K562 (cell line): ENCODE results near the gene HCN1. TPM values are rescaled to one million over a fixed set of nuclear protein-coding genes. Genes with fewer than 3 reads are reported as not detected.

Source experiments
- ATAC-seq: fragments of 200-7000 bp; cut with Tn5 transposase; 3 replicates; pipeline ENCODE4 v1.9.1; 2020; ENCODE audit warnings: moderate library complexity
- BruUV-seq: library from RNA; stranded (reverse); fragments of 400-500 nt; replicated peaks from 2 replicates; lab custom pipeline; 2021; lab: Mats Ljungman, UMichigan
- CTCF ChIA-PET: fragments of 300-600 bp; formaldehyde crosslinking; extraction: SDS; loops from one replicate; lab custom pipeline; 2021; ENCODE audit warnings: low intra/inter-chr PET ratio; lab: Yijun Ruan, JAX
- POLR2A ChIA-PET: fragments of 300-600, 350-650 bp; sonication (Branson Sonifier 250); formaldehyde crosslinking; extraction: SDS; loops from one replicate; lab custom pipeline; 2021; ENCODE audit warnings: antibody characterized with exemption, inconsistent platforms; lab: Yijun Ruan, JAX
- DNase-seq, 4 experiments: peaks; one replicate each; pipeline versions ENCODE4 v3.0.0 to v3.0.0-alpha.2; 2011 to 2018; ENCODE audit warnings: low spot score in 3 of 4, mixed read lengths in 3 of 4; ENCODE audit errors: extremely low read depth in 1 of 4
- FAIRE-seq: peaks from 2 replicates; lab custom pipeline; 2011; peaks lifted over from hg19 to GRCh38; lab: Jason Lieb, UNC
- H2AFZ ChIP-seq: 2 replicates; pipeline ENCODE4 v1.6.0; 2011; ENCODE audit warnings: low read depth, low read length, control low read depth, inconsistent platforms
- H3K27ac ChIP-seq: fragments of 200-600 bp; 3 replicates; pipeline ENCODE4 v1.8.0; 2011; ENCODE audit warnings: low read depth, mild to moderate bottlenecking, control low read depth, inconsistent platforms, low read length, moderate library complexity, mixed read lengths; ENCODE audit errors: extremely low read depth
- H3K27me3 ChIP-seq, 2 experiments: fragments of 300-600 bp in 1 of 2; 2 replicates in 1 of 2; 3 replicates in 1 of 2; pipeline versions ENCODE4 v1.6.0 to v1.8.0; 2011; ENCODE audit warnings: inconsistent platforms in 2 of 2, low read length in 2 of 2, mild to moderate bottlenecking in 1 of 2, mixed read lengths in 1 of 2, moderate library complexity in 1 of 2; ENCODE audit not compliant: control insufficient read depth in 2 of 2, insufficient read depth in 2 of 2
- H3K36me3 ChIP-seq: fragments of 300-600 bp; 3 replicates; pipeline ENCODE4 v1.8.0; 2011; ENCODE audit warnings: mild to moderate bottlenecking, low read length, inconsistent platforms; ENCODE audit not compliant: control insufficient read depth, insufficient read depth
- H3K4me1 ChIP-seq, 2 experiments: fragments of 200-600 bp in 1 of 2; replicated peaks in 1 of 2; 2 replicates in 1 of 2; 3 replicates in 1 of 2; pipeline versions ENCODE4 v1.5.1 to v1.8.0; 2011; ENCODE audit warnings: inconsistent platforms in 2 of 2, low read length in 2 of 2, mild to moderate bottlenecking in 1 of 2, mixed read lengths in 1 of 2, moderate library complexity in 1 of 2; ENCODE audit not compliant: control insufficient read depth in 2 of 2, insufficient read depth in 2 of 2
- H3K4me2 ChIP-seq: 2 replicates; pipeline ENCODE4 v1.6.1; 2011; ENCODE audit warnings: low read length, control low read depth, inconsistent platforms, mixed read lengths; ENCODE audit not compliant: insufficient read depth
- H3K4me3 ChIP-seq: fragments of 200-600 bp; sonication (generic), shearing (Covaris generic); 2 replicates; pipeline ENCODE4 v1.5.1; 2016; ENCODE audit warnings: control low read depth, inconsistent platforms
- H3K79me2 ChIP-seq: fragments of 200-600 bp; 3 replicates; pipeline ENCODE4 v1.8.0; 2011; ENCODE audit warnings: low read length, inconsistent platforms; ENCODE audit not compliant: control insufficient read depth, insufficient read depth
- H3K9ac ChIP-seq, 2 experiments: 2 replicates each; pipeline versions ENCODE4 v1.6.0 to v1.6.1; 2011; ENCODE audit warnings: low read depth in 2 of 2, low read length in 2 of 2, control low read depth in 1 of 2, inconsistent platforms in 1 of 2, mild to moderate bottlenecking in 1 of 2, mixed read lengths in 1 of 2; ENCODE audit not compliant: insufficient read depth in 1 of 2
- H3K9me1 ChIP-seq: one replicate; pipeline ENCODE4 v1.6.0; 2011; ENCODE audit warnings: inconsistent platforms, mild to moderate bottlenecking, low read length, moderate library complexity; ENCODE audit not compliant: control insufficient read depth, insufficient read depth
- H3K9me3 ChIP-seq: replicated peaks from 2 replicates; pipeline ENCODE4 v1.5.1; 2011; ENCODE audit warnings: low read depth, low read length, inconsistent platforms; ENCODE audit not compliant: control insufficient read depth, insufficient read depth
- H4K20me1 ChIP-seq: replicated peaks from 2 replicates; pipeline ENCODE4 v1.6.1; 2011; ENCODE audit warnings: low read length, inconsistent platforms, mixed read lengths; ENCODE audit not compliant: control insufficient read depth, insufficient read depth
- CCNT2 ChIP-seq: IDR thresholded peaks from 2 replicates; pipeline ENCODE4 v1.6.1; 2011; ENCODE audit warnings: borderline replicate concordance, low read depth, mild to moderate bottlenecking, moderate library complexity, mixed read lengths, low read length; ENCODE audit not compliant: insufficient read length; ENCODE audit errors: extremely low read depth
- CHD1 ChIP-seq: fragments of 200-600 bp; sonication (generic); IDR thresholded peaks from one replicate; pipeline ENCODE4 v1.6.1; 2012; ENCODE audit warnings: mild to moderate bottlenecking, moderate library complexity, low read length, inconsistent platforms
- MCM2 ChIP-seq: fragments of 450-650 bp; IDR thresholded peaks from 2 replicates; pipeline ENCODE4 v1.6.1; 2017; ENCODE audit warnings: low read depth, mild to moderate bottlenecking
- SIRT6 ChIP-seq: IDR thresholded peaks from one replicate; pipeline ENCODE4 v1.6.1; 2012; ENCODE audit warnings: low read depth, mild to moderate bottlenecking, control low read depth, inconsistent platforms, low read length, moderate library complexity
- TEAD2 ChIP-seq: fragments of 450-650 bp; IDR thresholded peaks from 2 replicates; pipeline ENCODE4 v1.6.1; 2016; ENCODE audit warnings: missing genetic modification characterization, control low read depth, missing compliant biosample characterization
- ZBTB26 ChIP-seq: fragments of 450-650 bp; formaldehyde crosslinking; IDR thresholded peaks from 2 replicates; pipeline ENCODE4 v1.4.0; 2022; ENCODE audit warnings: missing genetic modification characterization
- ZNF146 ChIP-seq: IDR thresholded peaks from one replicate; pipeline ENCODE4 v1.6.1; 2018; ENCODE audit warnings: missing compliant biosample characterization; ENCODE audit not compliant: unreplicated experiment
- ZNF318 ChIP-seq, 2 experiments: fragments of 450-650 bp; IDR thresholded peaks; 2 replicates each; pipeline ENCODE4 v1.6.1; 2016; ENCODE audit warnings: mild to moderate bottlenecking in 2 of 2, borderline replicate concordance in 1 of 2, low read depth in 1 of 2, moderate library complexity in 1 of 2
- ZNF507 ChIP-seq: conservative IDR thresholded peaks from 2 replicates; pipeline ENCODE4 v1.6.1; 2017; ENCODE audit warnings: missing genetic modification characterization, missing compliant biosample characterization
- ZNF584 ChIP-seq: fragments of 200-800 bp; sonication (Bioruptor generic); IDR thresholded peaks from 2 replicates; pipeline ENCODE4 v1.6.1; 2016; ENCODE audit warnings: low read depth, mild to moderate bottlenecking, missing genetic modification characterization, missing compliant biosample characterization
- ZNF586 ChIP-seq: fragments of 450-650 bp; formaldehyde crosslinking; conservative IDR thresholded peaks from 2 replicates; pipeline ENCODE4 v1.4.0; 2020; ENCODE audit warnings: mild to moderate bottlenecking, moderate library complexity
- WGBS: fragments of 100-300 bp; shearing (Covaris generic); methylation state at CpG from one replicate; pipeline ENCODE4 v1.1.6; 2016; ENCODE audit warnings: low coverage, mixed read lengths; ENCODE audit not compliant: insufficient coverage; ENCODE audit errors: missing lambda C conversion rate; 5-methylcytosine and 5-hydroxymethylcytosine counted together
- in situ Hi-C: fragments of 300-500 bp; cut with MboI; formaldehyde crosslinking; loops from 4 replicates; pipeline ENCODE4 v1.15.0; 2018; ENCODE audit warnings: inconsistent platforms, mixed read lengths
- intact Hi-C: fragments of 100-400 bp; cut with micrococcal nuclease; formaldehyde crosslinking; loops from 2 replicates; pipeline ENCODE4 v1.14.2; 2022
- polyA plus RNA-seq, 8 experiments: library from polyadenylated mRNA; depleted of rRNA in 4 of 8; stranded (reverse) in 5 of 8; unstranded in 3 of 8; fragments of >200 nt; fragmentation: Nextera tagmentation in 2 of 8; fragmentation: Illumina TruSeq in 1 of 8; extraction: Ambion mirVana in 2 of 8; extraction: Trizol in 1 of 8; gene quantifications; 2 replicates each; pipeline versions ENCODE4 v1.2.1 to v1.2.3, GENCODE V29; 2011 to 2014; ENCODE audit warnings: inconsistent platforms in 1 of 8, missing spikeins in 1 of 8
- total RNA-seq, 7 experiments: library from RNA; depleted of rRNA in 6 of 7; stranded (reverse); fragments of >200 nt in 6 of 7; fragmentation: Illumina TruSeq in 2 of 7; extraction: Trizol in 2 of 7; gene quantifications; 2 replicates each; pipeline versions ENCODE4 v1.2.1 to v1.2.3, GENCODE V29; 2011 to 2021; ENCODE audit warnings: low replicate concordance in 1 of 7
- TF ChIP-seq, protein P1 (sequence below): fragments of 450-650 bp; IDR thresholded peaks from one replicate; pipeline ENCODE4 v1.6.1; 2018; ENCODE audit warnings: mild to moderate bottlenecking, moderate library complexity; ENCODE audit not compliant: partially characterized antibody

HCN1 gene
- total and polyA plus RNA-seq, 9 of the 15 experiments (the other 6 are each of a cell fraction or from before 2014, with no cell fraction given) = not detected

DNA sequence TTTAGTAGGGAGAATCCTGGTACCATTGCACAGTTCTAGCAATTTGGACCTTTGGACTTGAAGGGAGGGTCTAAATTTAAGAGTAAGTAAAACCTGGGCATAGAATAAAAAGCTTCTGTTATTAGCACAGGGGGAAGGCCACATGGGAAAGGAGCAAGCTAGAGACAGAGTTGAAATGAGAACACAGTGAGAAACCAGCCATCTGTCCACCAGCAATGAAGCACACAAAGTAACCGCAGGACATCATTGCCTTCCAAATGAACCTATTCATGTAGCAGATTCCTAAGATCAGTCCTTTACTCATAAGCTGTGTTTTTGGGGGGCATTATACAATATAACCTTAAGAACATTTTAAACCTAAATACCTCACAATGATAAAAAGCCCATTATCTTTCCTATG, 407.4 kb downstream of the HCN1 start:
- Histone ChIP-seq H3K27ac (no peak overlapping the region), H3K4me3 (no peak overlapping the region), H3K4me1 (no peaks in the 10 kb centered on the region), H3K9ac (no peak overlapping the region), H3K27me3 (no peaks in the 10 kb centered on the region), H3K36me3 (no peaks in the 10 kb centered on the region), H3K9me1 (no peaks in the 10 kb centered on the region), H3K4me2 (no peak overlapping the region), H2AFZ (no peak overlapping the region), H3K79me2 (no peaks in the 10 kb centered on the region), H3K9me3 (no peaks in the 10 kb centered on the region; the same call in 1 of the 2 replicates), H4K20me1 (no peaks in the 10 kb centered on the region)
- POLR2A ChIA-PET = no interaction called here
- 0% methylated on average over 1 of the region's 1 CpG for WGBS
- BruUV-seq = no TSS peak
- ATAC-seq = no peak
- no peak for DNase-seq
- CTCF ChIA-PET = no interaction called here
- no peak for FAIRE-seq
- in situ Hi-C loops (no loop called here), intact Hi-C loops (no loop called here)
- no peak for TF ChIP-seq CCNT2
- TF ChIP-seq, protein P1, sequence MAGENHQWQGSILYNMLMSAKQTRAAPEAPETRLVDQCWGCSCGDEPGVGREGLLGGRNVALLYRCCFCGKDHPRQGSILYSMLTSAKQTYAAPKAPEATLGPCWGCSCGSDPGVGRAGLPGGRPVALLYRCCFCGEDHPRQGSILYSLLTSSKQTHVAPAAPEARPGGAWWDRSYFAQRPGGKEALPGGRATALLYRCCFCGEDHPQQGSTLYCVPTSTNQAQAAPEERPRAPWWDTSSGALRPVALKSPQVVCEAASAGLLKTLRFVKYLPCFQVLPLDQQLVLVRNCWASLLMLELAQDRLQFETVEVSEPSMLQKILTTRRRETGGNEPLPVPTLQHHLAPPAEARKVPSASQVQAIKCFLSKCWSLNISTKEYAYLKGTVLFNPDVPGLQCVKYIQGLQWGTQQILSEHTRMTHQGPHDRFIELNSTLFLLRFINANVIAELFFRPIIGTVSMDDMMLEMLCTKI = no peak
- no peak for TF ChIP-seq ZNF586 (CRISPR knock-in tag)
- TF ChIP-seq ZNF146 = no peak
- no peak for TF ChIP-seq ZNF584 (CRISPR knock-in tag)
- no peak for TF ChIP-seq ZNF318 (IDR thresholded peaks at IDR 0.05; ENCODE audit: borderline replicate concordance in 1 of 2, low read depth in 1 of 2)
- no peak for TF ChIP-seq ZBTB26
- TF ChIP-seq ZNF507 = no peak
- TF ChIP-seq SIRT6 = no peak
- TF ChIP-seq MCM2 = no peak
- TF ChIP-seq CHD1 = no peak
- no peak for TF ChIP-seq TEAD2 (tag)
